ENCODE measurements around the gene CLEC18C.
"Not testable (repeated sequence)": the region's sequence is repeated elsewhere in the genome, so short reads cannot be mapped to it uniquely, and the experiment has no call there.

DNA sequence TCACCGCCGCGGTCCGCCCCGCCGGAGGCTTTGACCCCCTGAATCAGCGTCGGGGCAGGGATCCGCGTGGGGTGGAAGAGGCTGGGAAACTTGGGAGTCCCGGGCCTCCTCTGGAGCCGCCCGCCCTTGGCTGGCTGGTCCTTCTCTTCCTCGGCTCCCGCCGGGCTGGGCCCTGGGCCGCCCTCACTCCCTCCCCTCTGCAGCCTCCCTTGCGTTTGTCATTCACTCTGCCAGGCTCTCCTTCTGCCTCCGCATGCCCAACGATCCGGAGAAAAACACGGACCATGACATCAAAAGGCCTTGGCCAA, 15.0 kb downstream of the CLEC18C start:
- TF ChIP-seq, protein P1, sequence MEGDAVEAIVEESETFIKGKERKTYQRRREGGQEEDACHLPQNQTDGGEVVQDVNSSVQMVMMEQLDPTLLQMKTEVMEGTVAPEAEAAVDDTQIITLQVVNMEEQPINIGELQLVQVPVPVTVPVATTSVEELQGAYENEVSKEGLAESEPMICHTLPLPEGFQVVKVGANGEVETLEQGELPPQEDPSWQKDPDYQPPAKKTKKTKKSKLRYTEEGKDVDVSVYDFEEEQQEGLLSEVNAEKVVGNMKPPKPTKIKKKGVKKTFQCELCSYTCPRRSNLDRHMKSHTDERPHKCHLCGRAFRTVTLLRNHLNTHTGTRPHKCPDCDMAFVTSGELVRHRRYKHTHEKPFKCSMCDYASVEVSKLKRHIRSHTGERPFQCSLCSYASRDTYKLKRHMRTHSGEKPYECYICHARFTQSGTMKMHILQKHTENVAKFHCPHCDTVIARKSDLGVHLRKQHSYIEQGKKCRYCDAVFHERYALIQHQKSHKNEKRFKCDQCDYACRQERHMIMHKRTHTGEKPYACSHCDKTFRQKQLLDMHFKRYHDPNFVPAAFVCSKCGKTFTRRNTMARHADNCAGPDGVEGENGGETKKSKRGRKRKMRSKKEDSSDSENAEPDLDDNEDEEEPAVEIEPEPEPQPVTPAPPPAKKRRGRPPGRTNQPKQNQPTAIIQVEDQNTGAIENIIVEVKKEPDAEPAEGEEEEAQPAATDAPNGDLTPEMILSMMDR (conservative IDR thresholded peaks at IDR 0.05; ENCODE audit: low read depth, low read length) = not testable (repeated sequence)
- TF ChIP-seq EZH2 (IDR thresholded peaks at IDR 0.05; ENCODE audit: borderline replicate concordance, low read depth, low read length, poor library complexity, severe bottlenecking) = not testable (repeated sequence)
